ENCODE results near the gene PCDH9.

- TF ChIP-seq CTCF (IDR thresholded peaks at IDR 0.05; ENCODE audit: low read depth, low read length): no peak
- TF ChIP-seq POLR2A (IDR thresholded peaks at IDR 0.05; ENCODE audit: extremely low read depth, insufficient read length): no peak
- TF ChIP-seq MYC (IDR thresholded peaks at IDR 0.05; ENCODE audit: low read depth, low read length): no peak
- no peak for TF ChIP-seq MAX (IDR thresholded peaks at IDR 0.05; ENCODE audit: low read depth, low read length)
Observed at GRCh38 chr13:67156723-67157060, 73.4 kb downstream of the PCDH9 start.
